Adrenal gland (tissue), 5 donors: ENCODE measurements around the gene ACER1.

Source experiments
- POLR2A ChIP-seq, 2 donors: fragments of 450-650 bp; IDR thresholded peaks; one replicate each; pipeline ENCODE4 v1.6.1; 2017; ENCODE audit warnings: antibody characterized with exemption in 2 of 2, mild to moderate bottlenecking in 2 of 2, moderate library complexity in 1 of 2
- TF ChIP-seq, protein P1 (sequence below), 6 experiments: fragments of 450-650 bp in 4 of 6; fragments of 200-600 bp in 2 of 6; sonication (generic) in 1 of 6; IDR thresholded peaks; 1 replicate in 5 of 6; 2 replicates in 1 of 6; pipeline versions ENCODE4 v1.5.1 to v1.8.0; 2016 to 2021; ENCODE audit warnings: antibody characterized with exemption in 6 of 6, mild to moderate bottlenecking in 2 of 6, moderate library complexity in 1 of 6
- donor health status: DM: no; HTN: no; CAD: no.

GRCh38 chr19:6373096-6373812 lies 39.8 kb upstream of the ACER1 start:
- TF ChIP-seq, protein P1, sequence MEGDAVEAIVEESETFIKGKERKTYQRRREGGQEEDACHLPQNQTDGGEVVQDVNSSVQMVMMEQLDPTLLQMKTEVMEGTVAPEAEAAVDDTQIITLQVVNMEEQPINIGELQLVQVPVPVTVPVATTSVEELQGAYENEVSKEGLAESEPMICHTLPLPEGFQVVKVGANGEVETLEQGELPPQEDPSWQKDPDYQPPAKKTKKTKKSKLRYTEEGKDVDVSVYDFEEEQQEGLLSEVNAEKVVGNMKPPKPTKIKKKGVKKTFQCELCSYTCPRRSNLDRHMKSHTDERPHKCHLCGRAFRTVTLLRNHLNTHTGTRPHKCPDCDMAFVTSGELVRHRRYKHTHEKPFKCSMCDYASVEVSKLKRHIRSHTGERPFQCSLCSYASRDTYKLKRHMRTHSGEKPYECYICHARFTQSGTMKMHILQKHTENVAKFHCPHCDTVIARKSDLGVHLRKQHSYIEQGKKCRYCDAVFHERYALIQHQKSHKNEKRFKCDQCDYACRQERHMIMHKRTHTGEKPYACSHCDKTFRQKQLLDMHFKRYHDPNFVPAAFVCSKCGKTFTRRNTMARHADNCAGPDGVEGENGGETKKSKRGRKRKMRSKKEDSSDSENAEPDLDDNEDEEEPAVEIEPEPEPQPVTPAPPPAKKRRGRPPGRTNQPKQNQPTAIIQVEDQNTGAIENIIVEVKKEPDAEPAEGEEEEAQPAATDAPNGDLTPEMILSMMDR (IDR thresholded peaks at IDR 0.05), result no peak
- TF ChIP-seq POLR2A (IDR thresholded peaks at IDR 0.05), result no peak
